Upper lobe of left lung (tissue), 6 donors: ENCODE results near the gene MAGI2. TPM values are rescaled to one million over a fixed set of nuclear protein-coding genes. Genes with fewer than 3 reads are reported as not detected.

Source experiments
- ATAC-seq, 2 donors: fragments of 200-7000 bp; cut with Tn5 transposase; one replicate each; pipeline ENCODE4 v1.9.1; 2022; ENCODE audit warnings: mild to moderate bottlenecking in 2 of 2, moderate library complexity in 2 of 2; ENCODE audit not compliant: low FRiP score in 2 of 2
- DNase-seq, 2 donors: peaks; one replicate each; pipeline ENCODE4 v3.0.0-alpha.2; 2019 to 2020
- H3K27ac ChIP-seq, 4 donors: fragments of 200-600 bp; sonication (generic); one replicate each; pipeline ENCODE4 v1.5.1; 2016 to 2019
- H3K27me3 ChIP-seq, 4 donors: fragments of 200-600 bp; sonication (generic); one replicate each; pipeline ENCODE4 v1.5.1; 2017 to 2019
- H3K36me3 ChIP-seq, 4 donors: fragments of 200-600 bp; sonication (generic); one replicate each; pipeline ENCODE4 v1.5.1; 2016 to 2019
- H3K4me1 ChIP-seq, 4 donors: fragments of 200-600 bp; sonication (generic); one replicate each; pipeline ENCODE4 v1.5.1; 2018 to 2019
- H3K4me3 ChIP-seq, 4 donors: fragments of 200-600 bp; sonication (generic); one replicate each; pipeline ENCODE4 v1.5.1; 2017 to 2019; ENCODE audit warnings: mild to moderate bottlenecking in 2 of 4, moderate library complexity in 1 of 4
- H3K9me3 ChIP-seq, 4 donors: fragments of 200-600 bp; sonication (generic); one replicate each; pipeline ENCODE4 v1.5.1; 2018 to 2019
- CTCF ChIP-seq, 6 experiments: fragments of 450-650 bp in 4 of 6; fragments of 200-600 bp in 2 of 6; sonication (generic) in 2 of 6; IDR thresholded peaks; one replicate each; pipeline ENCODE4 v1.5.1; 2016 to 2019; ENCODE audit warnings: antibody characterized with exemption in 6 of 6
- EP300 ChIP-seq, 4 donors: sonication (generic); formaldehyde crosslinking; IDR thresholded peaks; one replicate each; pipeline ENCODE4 v1.5.1; 2017; ENCODE audit warnings: antibody characterized with exemption in 4 of 4, control low read depth in 2 of 4
- POLR2A ChIP-seq, 4 donors: fragments of 450-650 bp; IDR thresholded peaks; one replicate each; pipeline ENCODE4 v1.5.1; 2016 to 2017; ENCODE audit warnings: antibody characterized with exemption in 4 of 4, mild to moderate bottlenecking in 2 of 4
- POLR2AphosphoS5 ChIP-seq, 2 donors: sonication (generic); formaldehyde crosslinking; IDR thresholded peaks; one replicate each; pipeline ENCODE4 v1.5.1; 2017; ENCODE audit warnings: antibody characterized with exemption in 2 of 2
- WGBS, 2 donors: methylation state at CpG; one replicate each; pipeline ENCODE4 v1.1.5; 2017 to 2018; 5-methylcytosine and 5-hydroxymethylcytosine counted together
- total RNA-seq, 6 donors: library from RNA; depleted of rRNA in 4 of 6; stranded (reverse); fragments of >200 nt in 4 of 6; gene quantifications; one replicate each; pipeline versions ENCODE4 v1.1.0 to v1.2.1, GENCODE V29; 2016 to 2021
- donor health status: DM: no; HTN: no; CAD: no; lungs with moderate emphysema.
- donor health status: DM: no; HTN: yes; CAD: no; lungs with severe emphysema.

MAGI2 gene
- total RNA-seq, 6 donors from 2014 or later: 7.9 to 84.9 (median 11.8) TPM

GRCh38 chr7:78489476-78490240 lies 963.8 kb downstream of the MAGI2 start:
- H3K27me3 ChIP-seq: no peaks in the 10 kb centered on the region

GRCh38 chr7:78487464-78487863 lies 966.0 kb downstream of the MAGI2 start:
- Histone ChIP-seq H3K4me1 (peaks cover 0 to 10% (median 3%) of the 10 kb centered on the region in 4 donors), H3K27ac (no peak overlapping the region), H3K9me3 (no peaks in the 10 kb centered on the region), H3K4me3 (no peak overlapping the region), H3K36me3 (no peaks in the 10 kb centered on the region), H3K27me3 (no peaks in the 10 kb centered on the region)
- no peak for DNase-seq
- no peak for ATAC-seq
- 53 to 69% methylated on average over 5 of the region's 5 CpGs for WGBS, 2 donors
- no peak for TF ChIP-seq EP300 (IDR thresholded peaks at IDR 0.05)
- TF ChIP-seq POLR2A (IDR thresholded peaks at IDR 0.05): no peak
- no peak for TF ChIP-seq POLR2AphosphoS5 (IDR thresholded peaks at IDR 0.05)
- no peak for TF ChIP-seq CTCF (IDR thresholded peaks at IDR 0.05)

More at GRCh38 chr7:78489476-78490240, 963.8 kb downstream of the MAGI2 start:
- Histone ChIP-seq H3K4me3 (peak overlapping the region in 3 of 4 donors; percentile 3 to 40 (median 13)), H3K9me3 (no peaks in the 10 kb centered on the region), H3K27ac (peak overlapping the region in 1 of 4 donors; percentile 35), H3K4me1 (peaks cover 0 to 10% (median 3%) of the 10 kb centered on the region in 4 donors), H3K36me3 (no peaks in the 10 kb centered on the region)
- ATAC-seq (peak in 1 of 2 donors; percentile 14), DNase-seq (no peak)
- WGBS, 2 donors: 51 to 66% methylated on average over 5 of the region's 5 CpGs
- no peak for TF ChIP-seq EP300 (IDR thresholded peaks at IDR 0.05)
- no peak for TF ChIP-seq POLR2A (IDR thresholded peaks at IDR 0.05)
- TF ChIP-seq POLR2AphosphoS5 (IDR thresholded peaks at IDR 0.05): no peak
- no peak for TF ChIP-seq CTCF (IDR thresholded peaks at IDR 0.05)

GRCh38 chr7:78479348-78479747 lies 974.1 kb downstream of the MAGI2 start:
- no peaks in the 10 kb centered on the region for H3K36me3 ChIP-seq
- WGBS, 2 donors: 90 to 93% methylated on average over 2 of the region's 2 CpGs
- H3K4me3 ChIP-seq: no peak overlapping the region
- no peaks in the 10 kb centered on the region for H3K9me3 ChIP-seq
- no peak overlapping the region for H3K27ac ChIP-seq
- no peaks in the 10 kb centered on the region for H3K4me1 ChIP-seq
- no peaks in the 10 kb centered on the region for H3K27me3 ChIP-seq
- ATAC-seq: no peak
- DNase-seq: no peak
- TF ChIP-seq CTCF (IDR thresholded peaks at IDR 0.05): no peak
- TF ChIP-seq POLR2AphosphoS5 (IDR thresholded peaks at IDR 0.05): no peak
- TF ChIP-seq POLR2A (IDR thresholded peaks at IDR 0.05): no peak
- TF ChIP-seq EP300 (IDR thresholded peaks at IDR 0.05): no peak

GRCh38 chr7:78476851-78477405 lies 976.5 kb downstream of the MAGI2 start:
- WGBS, 2 donors: 82 to 86% methylated on average over 2 of the region's 2 CpGs
- Histone ChIP-seq H3K9me3 (no peaks in the 10 kb centered on the region), H3K27me3 (no peaks in the 10 kb centered on the region), H3K36me3 (no peaks in the 10 kb centered on the region), H3K27ac (no peak overlapping the region), H3K4me3 (no peak overlapping the region), H3K4me1 (no peaks in the 10 kb centered on the region)
- no peak for ATAC-seq
- DNase-seq: no peak
- no peak for TF ChIP-seq CTCF (IDR thresholded peaks at IDR 0.05)
- no peak for TF ChIP-seq POLR2A (IDR thresholded peaks at IDR 0.05)
- no peak for TF ChIP-seq POLR2AphosphoS5 (IDR thresholded peaks at IDR 0.05)
- no peak for TF ChIP-seq EP300 (IDR thresholded peaks at IDR 0.05)
